NB4 (cell line): Measurements from ENCODE around the gene CLEC4M.
"Not testable (repeated sequence)": the region's sequence is repeated elsewhere in the genome, so short reads cannot be mapped to it uniquely, and the experiment has no call there.

ENCODE experiments used
- DNase-seq: peaks from one replicate; pipeline ENCODE4 v3.0.0; 2010; ENCODE audit warnings: low read depth
- H3K4me3 ChIP-seq: one replicate; pipeline ENCODE4 v1.5.1; 2011; ENCODE audit warnings: mild to moderate bottlenecking, low read depth, low read length, moderate library complexity
- CTCF ChIP-seq: IDR thresholded peaks from one replicate; pipeline ENCODE4 v1.5.1; 2012; ENCODE audit warnings: low read depth, low read length
- MAX ChIP-seq: IDR thresholded peaks from 2 replicates; pipeline ENCODE4 v1.6.1; 2011; ENCODE audit warnings: low read depth, low read length
- MYC ChIP-seq: IDR thresholded peaks from 2 replicates; pipeline ENCODE4 v1.6.1; 2011; ENCODE audit warnings: low read depth, low read length
- POLR2A ChIP-seq: IDR thresholded peaks from 2 replicates; pipeline ENCODE4 v1.6.1; 2011; ENCODE audit warnings: mild to moderate bottlenecking; ENCODE audit not compliant: insufficient read length; ENCODE audit errors: extremely low read depth

CLEC4M gene

GRCh38 chr19:7808108-7808507 lies 45.1 kb downstream of the CLEC4M start:
- no peak for DNase-seq

GRCh38 chr19:7811989-7812388 lies 48.9 kb downstream of the CLEC4M start:
- no peak overlapping the region for H3K4me3 ChIP-seq
- DNase-seq: no peak
- TF ChIP-seq MAX (no peak), CTCF (no peak), POLR2A (no peak), MYC (no peak)

More at GRCh38 chr19:7808108-7808507, 45.1 kb downstream of the CLEC4M start:
- no peak for TF ChIP-seq MYC
- no peak for TF ChIP-seq CTCF
- TF ChIP-seq MAX: no peak
- no peak for TF ChIP-seq POLR2A
- H3K4me3 ChIP-seq: no peak overlapping the region

GRCh38 chr19:7815325-7815724 lies 52.3 kb downstream of the CLEC4M start:
- TF ChIP-seq MAX (no peak), MYC (no peak), CTCF (no peak), POLR2A (no peak)
- DNase-seq: no peak
- no peak overlapping the region for H3K4me3 ChIP-seq

- H3K4me3 ChIP-seq: not testable (repeated sequence)
Measured at GRCh38 chr19:7816040-7816439, 53.0 kb downstream of the CLEC4M start.

GRCh38 chr19:7817801-7818200 lies 54.8 kb downstream of the CLEC4M start:
- TF ChIP-seq CTCF: no peak

More at GRCh38 chr19:7816040-7816439, 53.0 kb downstream of the CLEC4M start:
- not testable (repeated sequence) for DNase-seq

GRCh38 chr19:7818806-7819205 lies 55.8 kb downstream of the CLEC4M start:
- no peak overlapping the region for H3K4me3 ChIP-seq
- no peak for DNase-seq
- TF ChIP-seq MYC (no peak), MAX (no peak), POLR2A (no peak), CTCF (no peak)

More at GRCh38 chr19:7817801-7818200, 54.8 kb downstream of the CLEC4M start:
- no peak overlapping the region for H3K4me3 ChIP-seq
- no peak for DNase-seq
